Brain microvascular endothelial cell (primary cell): Measurements from ENCODE around the gene MACROD2.

ENCODE experiments used
- DNase-seq: peaks from one replicate; pipeline ENCODE4 v3.0.0-alpha.2; 2020
- H3K27ac ChIP-seq: fragments of 250-450 bp; sonication (Bioruptor Pico); 2 replicates; pipeline ENCODE4 v1.5.1; 2020; ENCODE audit warnings: mild to moderate bottlenecking, moderate library complexity
- H3K27me3 ChIP-seq: fragments of 250-450 bp; sonication (Bioruptor Pico); replicated peaks from 2 replicates; pipeline ENCODE4 v1.5.1; 2020; ENCODE audit warnings: mild to moderate bottlenecking
- H3K36me3 ChIP-seq: fragments of 250-450 bp; sonication (Bioruptor Pico); replicated peaks from 2 replicates; pipeline ENCODE4 v1.5.1; 2020; ENCODE audit warnings: mild to moderate bottlenecking
- H3K4me3 ChIP-seq: 2 replicates; pipeline ENCODE4 v1.5.1; 2011; ENCODE audit warnings: low read depth, mild to moderate bottlenecking, control low read depth, low read length, moderate library complexity
- CTCF ChIP-seq: IDR thresholded peaks from 2 replicates; pipeline ENCODE4 v1.5.1; 2011; ENCODE audit warnings: low read depth, mild to moderate bottlenecking, moderate library complexity, low read length, control low read depth, inconsistent platforms; ENCODE audit errors: missing control alignments
- in situ Hi-C: cut with HindIII; loops from 2 replicates; pipeline ENCODE4 v1.10.0; 2017; ENCODE audit warnings: low sequenced_read_pairs, low pct_ligation_motif_present

Gene MACROD2

GRCh38 chr20:15240801-15241200 lies 1245.5 kb downstream of the MACROD2 start:
- Histone ChIP-seq H3K27me3 (no peaks in the 10 kb centered on the region), H3K4me3 (no peak overlapping the region), H3K27ac (no peak overlapping the region), H3K36me3 (no peaks in the 10 kb centered on the region)
- DNase-seq: no peak
- in situ Hi-C loops: no loop called here
- no peak for TF ChIP-seq CTCF

DNA sequence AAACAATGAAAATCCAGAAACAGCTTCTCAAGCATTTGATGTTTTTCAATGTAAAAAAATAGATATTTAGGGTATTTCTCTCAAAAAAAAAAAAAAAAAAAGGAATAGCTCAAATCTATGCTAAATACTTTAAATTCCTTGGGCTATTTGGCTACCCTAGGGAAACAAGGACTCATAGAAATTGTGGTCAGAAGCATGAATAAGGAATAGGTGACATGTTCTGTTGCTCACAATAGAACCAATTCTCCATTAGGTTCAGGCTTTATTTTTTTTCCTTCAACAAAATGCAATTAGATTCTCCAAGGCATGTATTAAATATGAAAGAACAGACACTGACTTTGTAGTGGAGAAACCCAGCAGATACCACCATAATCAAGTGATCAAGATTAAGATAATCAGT lies 1246.4 kb downstream of the MACROD2 start:
- DNase-seq: no peak
- no peak overlapping the region for H3K4me3 ChIP-seq
- H3K36me3 ChIP-seq: no peaks in the 10 kb centered on the region
- TF ChIP-seq CTCF: no peak
- no peak overlapping the region for H3K27ac ChIP-seq
- H3K27me3 ChIP-seq: no peaks in the 10 kb centered on the region
- in situ Hi-C loops: no loop called here

- TF ChIP-seq CTCF: no peak
- Histone ChIP-seq H3K36me3 (no peaks in the 10 kb centered on the region), H3K27me3 (no peaks in the 10 kb centered on the region), H3K4me3 (no peak overlapping the region), H3K27ac (no peak overlapping the region)
- in situ Hi-C loops: no loop called here
- DNase-seq: no peak
Observed at GRCh38 chr20:15242773-15243172, 1247.5 kb downstream of the MACROD2 start.

GRCh38 chr20:15245896-15246295 lies 1250.6 kb downstream of the MACROD2 start:
- H3K27me3 ChIP-seq: no peaks in the 10 kb centered on the region
- in situ Hi-C loops: no loop called here
- TF ChIP-seq CTCF: no peak
- H3K4me3 ChIP-seq: no peak overlapping the region
- DNase-seq: no peak
- H3K36me3 ChIP-seq: no peaks in the 10 kb centered on the region
- no peak overlapping the region for H3K27ac ChIP-seq

- no peak for TF ChIP-seq CTCF
- Histone ChIP-seq H3K4me3 (no peak overlapping the region), H3K36me3 (no peaks in the 10 kb centered on the region), H3K27ac (no peak overlapping the region), H3K27me3 (no peaks in the 10 kb centered on the region)
- DNase-seq: no peak
- in situ Hi-C loops: no loop called here
Observed at GRCh38 chr20:15248618-15249395, 1253.5 kb downstream of the MACROD2 start.

- no peak for TF ChIP-seq CTCF
- Histone ChIP-seq H3K4me3 (no peak overlapping the region), H3K36me3 (no peaks in the 10 kb centered on the region), H3K27ac (no peak overlapping the region), H3K27me3 (no peaks in the 10 kb centered on the region)
- DNase-seq: no peak
- in situ Hi-C loops: no loop called here
Observed at GRCh38 chr20:15251171-15251570, 1255.9 kb downstream of the MACROD2 start.
